ENCODE data around the gene INTS14.

Gene INTS14

GRCh38 chr15:65583701-65584100 lies 27.2 kb downstream of the INTS14 start:
- Histone ChIP-seq H3K36me3 (ENCODE audit: control insufficient read depth, insufficient read depth, low read length) (peaks cover 2% of the 10 kb centered on the region; the same call in 1 of the 2 replicates), H3K4me3 (ENCODE audit: low read length) (no peak overlapping the region), H3K27me3 (ENCODE audit: control insufficient read depth, insufficient read depth, low read length) (no peaks in the 10 kb centered on the region), H3K27ac (ENCODE audit: low read length) (no peak overlapping the region), H3K9me3 (ENCODE audit: control insufficient read depth, insufficient read depth, low read length) (no peaks in the 10 kb centered on the region), H3K4me1 (ENCODE audit: control insufficient read depth, insufficient read depth, low read length) (no peaks in the 10 kb centered on the region)
- DNase-seq (ENCODE audit: low read depth, low spot score) = no peak
- no CpG with 5 or more reads among the region's 1 CpG for WGBS (ENCODE audit: insufficient coverage, insufficient read length)

GRCh38 chr15:65580287-65580686 lies 30.6 kb downstream of the INTS14 start:
- no peak overlapping the region for H3K4me3 ChIP-seq (ENCODE audit: low read length)
- no peaks in the 10 kb centered on the region for H3K9me3 ChIP-seq (ENCODE audit: control insufficient read depth, insufficient read depth, low read length)
- no peaks in the 10 kb centered on the region for H3K4me1 ChIP-seq (ENCODE audit: control insufficient read depth, insufficient read depth, low read length)
- H3K36me3 ChIP-seq (ENCODE audit: control insufficient read depth, insufficient read depth, low read length) = peaks cover 7% of the 10 kb centered on the region; the same call in 1 of the 2 replicates
- no peaks in the 10 kb centered on the region for H3K27me3 ChIP-seq (ENCODE audit: control insufficient read depth, insufficient read depth, low read length)
- no peak for DNase-seq (ENCODE audit: low read depth, low spot score)
- H3K27ac ChIP-seq (ENCODE audit: low read length) = no peak overlapping the region

GRCh38 chr15:65579762-65580161 lies 31.2 kb downstream of the INTS14 start:
- H3K27ac ChIP-seq (ENCODE audit: low read length) = no peak overlapping the region
- no CpG with 5 or more reads among the region's 3 CpGs for WGBS (ENCODE audit: insufficient coverage, insufficient read length)
- peaks cover 7% of the 10 kb centered on the region; the same call in 1 of the 2 replicates for H3K36me3 ChIP-seq (ENCODE audit: control insufficient read depth, insufficient read depth, low read length)

GRCh38 chr15:65578904-65579728 lies 31.8 kb downstream of the INTS14 start:
- H3K4me1 ChIP-seq (ENCODE audit: control insufficient read depth, insufficient read depth, low read length) = no peaks in the 10 kb centered on the region

More at GRCh38 chr15:65579762-65580161, 31.2 kb downstream of the INTS14 start:
- Histone ChIP-seq H3K9me3 (ENCODE audit: control insufficient read depth, insufficient read depth, low read length) (no peaks in the 10 kb centered on the region), H3K4me1 (ENCODE audit: control insufficient read depth, insufficient read depth, low read length) (no peaks in the 10 kb centered on the region), H3K27me3 (ENCODE audit: control insufficient read depth, insufficient read depth, low read length) (no peaks in the 10 kb centered on the region), H3K4me3 (ENCODE audit: low read length) (no peak overlapping the region)
- DNase-seq (ENCODE audit: low read depth, low spot score) = no peak

GRCh38 chr15:65577129-65577996 lies 33.6 kb downstream of the INTS14 start:
- no CpG with 5 or more reads among the region's 6 CpGs for WGBS (ENCODE audit: insufficient coverage, insufficient read length)
- Histone ChIP-seq H3K4me1 (ENCODE audit: control insufficient read depth, insufficient read depth, low read length) (no peaks in the 10 kb centered on the region), H3K27me3 (ENCODE audit: control insufficient read depth, insufficient read depth, low read length) (no peaks in the 10 kb centered on the region), H3K9me3 (ENCODE audit: control insufficient read depth, insufficient read depth, low read length) (no peaks in the 10 kb centered on the region), H3K4me3 (ENCODE audit: low read length) (no peak overlapping the region), H3K27ac (ENCODE audit: low read length) (no peak overlapping the region), H3K36me3 (ENCODE audit: control insufficient read depth, insufficient read depth, low read length) (peaks cover 11% of the 10 kb centered on the region; the same call in 1 of the 2 replicates)
- no peak for DNase-seq (ENCODE audit: low read depth, low spot score)

More at GRCh38 chr15:65578904-65579728, 31.8 kb downstream of the INTS14 start:
- no peaks in the 10 kb centered on the region for H3K9me3 ChIP-seq (ENCODE audit: control insufficient read depth, insufficient read depth, low read length)
- no peaks in the 10 kb centered on the region for H3K27me3 ChIP-seq (ENCODE audit: control insufficient read depth, insufficient read depth, low read length)
- H3K4me3 ChIP-seq (ENCODE audit: low read length) = no peak overlapping the region
- H3K27ac ChIP-seq (ENCODE audit: low read length) = no peak overlapping the region
- no peak for DNase-seq (ENCODE audit: low read depth, low spot score)
- no CpG with 5 or more reads among the region's 8 CpGs for WGBS (ENCODE audit: insufficient coverage, insufficient read length)
- H3K36me3 ChIP-seq (ENCODE audit: control insufficient read depth, insufficient read depth, low read length) = peaks cover 11% of the 10 kb centered on the region; the same call in 1 of the 2 replicates

- WGBS (ENCODE audit: insufficient coverage, insufficient read length) = no CpG with 5 or more reads among the region's 1 CpG
- no peak overlapping the region for H3K4me3 ChIP-seq (ENCODE audit: low read length)
- H3K27ac ChIP-seq (ENCODE audit: low read length) = no peak overlapping the region
- no peaks in the 10 kb centered on the region for H3K27me3 ChIP-seq (ENCODE audit: control insufficient read depth, insufficient read depth, low read length)
- no peaks in the 10 kb centered on the region for H3K9me3 ChIP-seq (ENCODE audit: control insufficient read depth, insufficient read depth, low read length)
- H3K4me1 ChIP-seq (ENCODE audit: control insufficient read depth, insufficient read depth, low read length) = no peaks in the 10 kb centered on the region
- no peak for DNase-seq (ENCODE audit: low read depth, low spot score)
- H3K36me3 ChIP-seq (ENCODE audit: control insufficient read depth, insufficient read depth, low read length) = peaks cover 11% of the 10 kb centered on the region; the same call in 1 of the 2 replicates
Observed at GRCh38 chr15:65576664-65577063, 34.3 kb downstream of the INTS14 start.

- peaks cover 10% of the 10 kb centered on the region; the same call in 1 of the 2 replicates for H3K36me3 ChIP-seq (ENCODE audit: control insufficient read depth, insufficient read depth, low read length)
- H3K4me1 ChIP-seq (ENCODE audit: control insufficient read depth, insufficient read depth, low read length) = no peaks in the 10 kb centered on the region
- H3K27ac ChIP-seq (ENCODE audit: low read length) = no peak overlapping the region
- no peak for DNase-seq (ENCODE audit: low read depth, low spot score)
- no peaks in the 10 kb centered on the region for H3K9me3 ChIP-seq (ENCODE audit: control insufficient read depth, insufficient read depth, low read length)
- H3K4me3 ChIP-seq (ENCODE audit: low read length) = no peak overlapping the region
- no peaks in the 10 kb centered on the region for H3K27me3 ChIP-seq (ENCODE audit: control insufficient read depth, insufficient read depth, low read length)
- WGBS (ENCODE audit: insufficient coverage, insufficient read length) = no CpG with 5 or more reads among the region's 2 CpGs
Observed at GRCh38 chr15:65571971-65572370, 39.0 kb downstream of the INTS14 start.

- Histone ChIP-seq H3K4me3 (ENCODE audit: low read length) (no peak overlapping the region), H3K9me3 (ENCODE audit: control insufficient read depth, insufficient read depth, low read length) (no peaks in the 10 kb centered on the region; the same call in 1 of the 2 replicates), H3K27me3 (ENCODE audit: control insufficient read depth, insufficient read depth, low read length) (no peaks in the 10 kb centered on the region), H3K36me3 (ENCODE audit: control insufficient read depth, insufficient read depth, low read length) (peaks cover 17% of the 10 kb centered on the region; the same call in 1 of the 2 replicates), H3K27ac (ENCODE audit: low read length) (no peak overlapping the region), H3K4me1 (ENCODE audit: control insufficient read depth, insufficient read depth, low read length) (no peaks in the 10 kb centered on the region)
- no CpG with 5 or more reads among the region's 3 CpGs for WGBS (ENCODE audit: insufficient coverage, insufficient read length)
- no peak for DNase-seq (ENCODE audit: low read depth, low spot score)
Observed at GRCh38 chr15:65569728-65570127, 41.2 kb downstream of the INTS14 start.

- no peak overlapping the region for H3K4me3 ChIP-seq (ENCODE audit: low read length)
- no CpG with 5 or more reads among the region's 6 CpGs for WGBS (ENCODE audit: insufficient coverage, insufficient read length)
- no peak overlapping the region for H3K27ac ChIP-seq (ENCODE audit: low read length)
- no peaks in the 10 kb centered on the region for H3K27me3 ChIP-seq (ENCODE audit: control insufficient read depth, insufficient read depth, low read length)
- no peak for DNase-seq (ENCODE audit: low read depth, low spot score)
- no peaks in the 10 kb centered on the region; the same call in 1 of the 2 replicates for H3K9me3 ChIP-seq (ENCODE audit: control insufficient read depth, insufficient read depth, low read length)
- peaks cover 18% of the 10 kb centered on the region; the same call in 1 of the 2 replicates for H3K36me3 ChIP-seq (ENCODE audit: control insufficient read depth, insufficient read depth, low read length)
- H3K4me1 ChIP-seq (ENCODE audit: control insufficient read depth, insufficient read depth, low read length) = no peaks in the 10 kb centered on the region
Observed at GRCh38 chr15:65561934-65562333, 49.0 kb downstream of the INTS14 start.

GRCh38 chr15:65559941-65560340 lies 51.0 kb downstream of the INTS14 start:
- no peaks in the 10 kb centered on the region for H3K9me3 ChIP-seq (ENCODE audit: control insufficient read depth, insufficient read depth, low read length)
- H3K4me1 ChIP-seq (ENCODE audit: control insufficient read depth, insufficient read depth, low read length) = no peaks in the 10 kb centered on the region
- DNase-seq (ENCODE audit: low read depth, low spot score) = no peak
- no peak overlapping the region for H3K27ac ChIP-seq (ENCODE audit: low read length)
- peaks cover 18% of the 10 kb centered on the region; the same call in 1 of the 2 replicates for H3K36me3 ChIP-seq (ENCODE audit: control insufficient read depth, insufficient read depth, low read length)
- no peaks in the 10 kb centered on the region for H3K27me3 ChIP-seq (ENCODE audit: control insufficient read depth, insufficient read depth, low read length)
- no peak overlapping the region for H3K4me3 ChIP-seq (ENCODE audit: low read length)
